UCSD-AML1 (cell line): ENCODE measurements around the gene HS6ST3.

ENCODE experiments used
- DNase-seq: peaks from one replicate; lab custom pipeline; 2025; ENCODE audit not compliant: unreplicated experiment; lab: John Stamatoyannopoulos, UW

The HS6ST3 gene

GRCh38 chr13:96780105-96780504, 690.2 kb downstream of the HS6ST3 start:
- DNase-seq = no peak

DNA sequence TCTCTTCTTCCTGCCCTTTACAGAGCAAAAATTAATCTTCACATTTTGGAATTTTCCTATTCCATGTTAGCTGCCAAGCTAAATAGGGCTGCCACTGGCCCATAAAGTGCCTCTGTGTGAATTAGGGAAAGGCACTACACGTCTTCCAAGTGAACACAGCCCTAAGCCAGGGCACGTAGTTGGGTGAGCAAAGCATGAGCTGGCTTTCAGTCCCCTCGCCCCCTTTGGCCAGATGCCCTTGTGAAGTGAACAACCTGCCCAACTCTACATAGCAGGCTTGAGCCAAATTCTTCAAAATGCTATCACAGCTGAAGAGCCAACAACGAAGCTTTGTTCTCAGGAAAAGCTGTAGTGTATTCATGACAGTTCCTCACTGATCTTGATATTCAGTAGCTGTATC, 691.2 kb downstream of the HS6ST3 start:
- no peak for DNase-seq

- DNase-seq = no peak
These were observed 692.3 kb downstream of the HS6ST3 start for GRCh38 chr13:96782186-96782585.

GRCh38 chr13:96783057-96783456, 693.1 kb downstream of the HS6ST3 start:
- no peak for DNase-seq

- DNase-seq = no peak
These were observed 693.6 kb downstream of the HS6ST3 start for GRCh38 chr13:96783511-96783910.

- DNase-seq = no peak
These were observed 696.1 kb downstream of the HS6ST3 start for GRCh38 chr13:96785986-96786385.

DNA sequence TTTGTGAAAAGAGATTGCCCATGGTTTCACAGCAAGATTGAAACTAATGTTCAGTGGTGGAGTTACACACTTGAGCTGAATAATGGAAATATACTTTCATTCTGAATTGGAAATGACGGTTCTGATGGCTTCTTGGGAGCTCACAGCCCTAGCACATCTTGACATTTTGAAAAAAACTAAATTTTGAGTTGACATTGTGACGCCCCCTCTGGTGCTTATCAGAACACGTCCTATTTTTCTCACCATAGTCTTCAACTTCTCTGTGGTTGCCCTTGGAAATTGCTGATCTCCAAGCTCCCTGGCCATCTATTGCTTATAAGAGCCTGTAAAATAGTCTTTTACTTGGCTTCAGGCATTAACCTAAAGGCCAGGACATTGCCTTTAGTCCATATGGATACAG, 702.3 kb downstream of the HS6ST3 start:
- DNase-seq = no peak

GRCh38 chr13:96792736-96793403, 703.0 kb downstream of the HS6ST3 start:
- DNase-seq = no peak

GRCh38 chr13:96793404-96793755, 703.5 kb downstream of the HS6ST3 start:
- no peak for DNase-seq

DNA sequence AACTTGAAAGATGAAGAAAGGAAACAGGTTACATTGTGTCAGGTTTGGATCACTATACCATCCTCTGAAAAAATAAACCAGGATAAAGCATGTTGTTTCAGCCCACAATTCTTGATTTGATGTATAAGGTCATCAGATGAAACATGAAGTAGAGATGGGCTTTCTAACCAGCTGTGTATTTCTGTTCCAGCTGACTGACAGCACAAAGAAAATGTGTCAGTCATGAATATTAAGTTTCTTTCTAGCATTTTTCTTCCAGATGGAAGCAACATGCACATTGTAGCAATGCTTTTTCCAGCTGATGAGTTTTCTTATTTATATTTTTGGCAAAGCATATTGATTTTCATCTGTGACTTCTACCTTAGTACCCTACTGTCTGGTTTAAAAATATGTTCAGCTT, 704.8 kb downstream of the HS6ST3 start:
- no peak for DNase-seq

DNA sequence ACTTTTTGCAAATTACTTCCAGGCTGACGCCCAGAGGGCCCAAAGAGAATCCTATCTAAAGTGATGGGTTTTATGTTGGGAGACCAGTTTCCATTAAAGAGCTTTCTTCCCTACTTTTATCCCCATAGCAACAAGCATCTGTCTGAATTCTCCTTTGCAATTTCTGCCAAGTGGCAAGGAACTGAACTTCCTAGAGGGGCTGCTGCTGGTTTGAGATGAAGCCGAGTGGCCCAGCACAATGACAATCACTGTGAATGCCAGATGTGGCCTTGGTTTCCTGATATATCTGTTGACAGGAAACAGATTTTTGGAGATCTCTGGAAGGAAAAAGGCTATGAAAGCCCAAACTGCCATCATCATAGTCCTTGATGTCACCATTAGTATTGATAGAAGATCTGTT, 705.8 kb downstream of the HS6ST3 start:
- DNase-seq = no peak

DNA sequence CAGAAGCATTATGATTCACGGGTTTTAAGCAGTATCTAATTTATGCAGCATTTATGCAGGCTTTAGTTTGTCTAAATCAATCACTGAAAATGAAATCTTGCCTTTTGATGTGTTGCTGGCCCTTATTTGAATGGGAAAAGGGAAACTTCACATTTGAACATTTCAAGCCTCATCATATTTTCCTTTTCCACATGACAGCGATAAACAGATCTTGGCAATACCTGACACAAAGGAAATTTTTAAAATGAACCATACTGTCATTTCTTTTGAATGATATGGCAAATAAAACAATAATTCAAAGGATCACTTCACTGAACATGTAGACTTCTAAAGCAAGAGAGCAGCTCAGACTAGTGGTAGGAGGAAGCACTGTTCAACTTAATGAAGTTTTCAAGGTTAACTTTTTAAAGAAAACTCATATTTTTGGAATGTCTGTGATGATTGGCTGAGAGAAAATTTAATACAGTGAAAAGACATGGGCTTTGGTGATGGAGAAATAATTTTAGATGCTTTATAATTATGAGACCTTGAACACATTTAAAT, 706.3 kb downstream of the HS6ST3 start:
- DNase-seq = no peak

- DNase-seq = no peak
These were observed 707.2 kb downstream of the HS6ST3 start for GRCh38 chr13:96797136-96797535.

DNA sequence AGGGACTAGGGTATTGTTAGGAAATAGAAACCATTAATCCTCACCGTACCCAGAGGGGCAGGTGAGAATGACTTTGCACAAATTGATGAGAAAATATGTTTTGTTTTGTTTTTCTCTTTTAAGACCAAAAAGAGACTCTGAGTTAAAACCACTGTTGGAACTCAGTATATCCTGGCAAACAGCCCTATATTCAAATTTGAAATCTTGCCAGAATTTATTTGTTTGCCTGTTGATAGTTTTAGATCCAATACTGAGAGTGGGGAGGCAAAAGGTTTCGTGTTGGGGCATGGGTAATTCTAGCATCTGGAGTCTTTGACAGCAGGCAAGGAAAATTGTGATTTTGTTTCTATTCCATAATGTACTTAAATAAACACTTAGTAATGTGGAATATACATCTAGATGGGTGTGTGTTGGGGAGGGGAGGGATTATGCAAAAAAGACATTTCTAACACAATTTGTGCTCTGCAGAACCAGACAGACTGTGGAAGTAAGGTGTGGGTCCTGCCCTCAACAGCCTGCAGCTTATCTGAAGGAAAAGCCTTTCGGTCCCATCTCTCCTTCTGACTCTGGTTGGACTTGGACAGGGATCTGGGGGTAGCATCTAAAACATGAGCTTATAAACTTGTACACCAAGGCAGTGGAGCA, 713.7 kb downstream of the HS6ST3 start:
- no peak for DNase-seq

DNA sequence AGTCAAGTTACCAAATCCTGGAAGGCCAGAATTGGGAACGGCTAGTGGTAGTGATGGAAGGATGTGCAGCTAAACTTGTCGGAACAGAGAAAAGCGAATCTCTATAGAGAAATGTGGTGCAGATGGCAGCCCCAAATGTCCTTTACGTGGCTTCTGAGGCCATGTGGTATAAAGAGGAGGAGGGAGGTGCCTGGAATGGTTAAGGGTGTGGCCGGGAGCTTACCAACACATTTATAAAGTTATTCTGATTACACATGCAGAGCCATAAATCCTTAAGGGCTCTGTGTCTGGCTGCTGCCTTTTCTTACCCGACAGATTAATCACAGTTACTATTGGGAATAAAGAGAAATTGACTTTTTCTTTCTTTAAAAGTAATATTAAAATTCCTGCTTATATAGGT, 714.3 kb downstream of the HS6ST3 start:
- no peak for DNase-seq

GRCh38 chr13:96806746-96807145, 716.8 kb downstream of the HS6ST3 start:
- DNase-seq = no peak

DNA sequence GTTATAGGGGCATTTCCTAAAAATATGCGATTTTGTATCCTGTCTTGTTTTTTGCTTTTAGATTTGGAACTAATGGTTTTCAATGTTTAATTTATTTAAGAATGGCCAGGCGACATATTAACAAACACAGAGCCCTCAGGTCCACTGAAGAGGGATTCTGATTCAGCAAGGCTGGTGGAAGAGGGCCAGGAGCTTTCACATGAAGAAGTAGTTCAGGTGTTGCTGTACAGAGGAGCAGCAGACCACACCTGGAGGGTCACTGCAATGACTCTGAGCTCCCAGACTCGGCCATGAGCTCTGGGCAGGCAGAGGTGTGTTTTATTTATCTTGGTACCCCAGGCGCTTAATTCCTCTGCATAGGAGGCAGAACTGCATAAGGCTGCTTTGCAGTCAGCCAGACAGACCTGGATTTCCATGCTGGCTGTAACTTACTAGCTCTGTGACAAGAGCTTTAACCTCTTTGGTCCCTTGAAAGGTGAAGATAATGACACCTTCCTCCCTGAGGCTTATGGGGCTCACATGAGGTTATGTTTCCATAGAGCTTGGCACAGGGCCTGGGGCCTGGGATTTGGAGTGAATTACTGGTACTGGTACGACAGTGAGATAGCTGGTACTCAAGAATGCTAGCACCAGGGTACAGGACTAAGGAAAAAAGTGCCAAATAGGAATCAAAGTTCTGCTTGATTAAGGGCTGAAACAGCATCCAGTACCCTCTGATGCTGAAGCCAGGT, 719.6 kb downstream of the HS6ST3 start:
- no peak for DNase-seq

- no peak for DNase-seq
These were observed 720.2 kb downstream of the HS6ST3 start for GRCh38 chr13:96810104-96810503.

DNA sequence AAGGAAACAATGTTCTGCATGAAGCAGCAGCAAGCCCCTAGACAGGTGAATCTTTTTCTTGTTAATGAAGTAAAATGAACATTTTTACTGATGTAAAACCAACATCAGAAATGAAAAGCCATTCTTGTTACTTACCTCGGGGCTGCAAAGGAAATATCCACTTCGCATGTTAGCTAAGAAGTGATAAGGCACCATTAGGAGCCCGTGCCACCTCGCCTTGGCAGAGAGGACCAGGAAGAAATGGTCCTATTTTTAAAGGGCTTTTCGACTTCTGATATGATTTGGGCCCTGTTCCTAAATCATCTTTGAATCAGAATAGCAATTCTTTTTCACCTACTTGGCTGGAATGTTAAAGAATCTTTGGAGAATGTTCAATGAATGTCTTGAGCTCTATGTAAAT, 721.1 kb downstream of the HS6ST3 start:
- DNase-seq = no peak

GRCh38 chr13:96816261-96816660, 726.4 kb downstream of the HS6ST3 start:
- no peak for DNase-seq

DNA sequence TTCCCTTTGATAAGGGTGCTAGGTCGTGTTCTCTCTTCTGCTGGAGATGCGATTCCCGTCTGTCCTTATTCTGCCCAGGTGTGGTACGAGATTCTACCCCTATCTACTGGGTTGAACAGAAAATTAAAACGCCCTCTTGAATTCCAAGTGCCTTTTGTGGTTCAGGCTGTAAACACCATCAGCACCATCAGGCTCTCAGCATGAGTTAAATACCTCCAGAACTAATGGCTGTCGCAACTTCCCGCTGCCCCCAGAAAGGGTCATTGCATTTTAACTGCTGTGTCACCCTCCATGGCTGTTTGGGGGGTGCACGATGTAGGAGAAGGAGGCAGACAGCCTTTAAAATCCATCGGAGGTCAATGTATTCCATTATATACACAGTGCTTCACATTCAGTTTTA, 727.0 kb downstream of the HS6ST3 start:
- no peak for DNase-seq

GRCh38 chr13:96817336-96817941, 727.5 kb downstream of the HS6ST3 start:
- no peak for DNase-seq
